ENCODE data around the gene GAGE13.
"Not testable (repeated sequence)": the region's sequence is repeated elsewhere in the genome, so short reads cannot be mapped to it uniquely, and the experiment has no call there.

The GAGE13 gene, protein sequence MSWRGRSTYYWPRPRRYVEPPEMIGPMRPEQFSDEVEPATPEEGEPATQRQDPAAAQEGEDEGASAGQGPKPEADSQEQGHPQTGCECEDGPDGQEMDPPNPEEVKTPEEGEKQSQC

DNA sequence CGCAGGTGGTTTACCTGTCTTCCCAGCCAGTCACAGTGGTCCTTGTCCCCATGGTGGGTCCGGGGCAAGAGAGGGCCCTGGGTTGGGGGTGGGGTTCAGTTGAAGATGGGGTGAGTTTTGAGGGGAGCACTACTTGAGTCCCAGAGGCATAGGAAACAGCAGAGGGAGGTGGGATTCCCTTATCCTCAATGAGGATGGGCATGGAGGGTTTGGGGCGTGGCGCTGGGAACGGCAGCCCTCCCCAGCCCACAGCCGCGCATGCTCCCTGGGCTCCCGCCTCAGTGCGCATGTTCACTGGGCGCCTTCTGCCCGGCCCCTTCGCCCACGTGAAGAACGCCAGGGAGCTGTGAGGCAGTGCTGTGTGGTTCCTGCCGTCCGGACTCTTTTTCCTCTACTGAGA, at the start of gene GAGE13:
TSS of gene GAGE13 (plus strand) at position 301 of the 400 bp plus-strand sequence. CDS start 1,156 bp downstream, outside the sequence.
- DNase-seq (ENCODE audit: low read depth); H3K4me3 ChIP-seq (ENCODE audit: low read depth, low read length); in situ Hi-C loops (cut with HindIII; ENCODE audit: low sequenced_read_pairs): not testable (repeated sequence)

DNA sequence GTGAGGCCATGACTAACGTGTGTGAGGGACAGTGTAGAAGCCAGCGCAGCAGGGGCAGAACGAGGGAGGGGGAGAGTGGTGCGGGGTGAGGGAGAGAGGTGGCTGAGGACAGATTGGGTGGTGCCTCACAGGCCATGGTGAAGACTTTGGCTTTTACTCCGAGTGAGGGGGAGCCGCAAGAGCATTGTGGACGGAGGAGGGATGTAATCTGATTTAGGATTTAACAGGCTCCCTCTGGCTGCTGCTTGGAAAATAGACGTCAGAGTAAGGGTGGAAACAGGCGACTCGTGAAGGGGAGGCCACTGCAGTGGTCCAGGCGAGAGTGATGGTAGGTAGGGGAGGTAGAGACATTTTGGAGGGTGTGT, 48.8 kb upstream of the GAGE13 start:
- TF ChIP-seq, protein P1, sequence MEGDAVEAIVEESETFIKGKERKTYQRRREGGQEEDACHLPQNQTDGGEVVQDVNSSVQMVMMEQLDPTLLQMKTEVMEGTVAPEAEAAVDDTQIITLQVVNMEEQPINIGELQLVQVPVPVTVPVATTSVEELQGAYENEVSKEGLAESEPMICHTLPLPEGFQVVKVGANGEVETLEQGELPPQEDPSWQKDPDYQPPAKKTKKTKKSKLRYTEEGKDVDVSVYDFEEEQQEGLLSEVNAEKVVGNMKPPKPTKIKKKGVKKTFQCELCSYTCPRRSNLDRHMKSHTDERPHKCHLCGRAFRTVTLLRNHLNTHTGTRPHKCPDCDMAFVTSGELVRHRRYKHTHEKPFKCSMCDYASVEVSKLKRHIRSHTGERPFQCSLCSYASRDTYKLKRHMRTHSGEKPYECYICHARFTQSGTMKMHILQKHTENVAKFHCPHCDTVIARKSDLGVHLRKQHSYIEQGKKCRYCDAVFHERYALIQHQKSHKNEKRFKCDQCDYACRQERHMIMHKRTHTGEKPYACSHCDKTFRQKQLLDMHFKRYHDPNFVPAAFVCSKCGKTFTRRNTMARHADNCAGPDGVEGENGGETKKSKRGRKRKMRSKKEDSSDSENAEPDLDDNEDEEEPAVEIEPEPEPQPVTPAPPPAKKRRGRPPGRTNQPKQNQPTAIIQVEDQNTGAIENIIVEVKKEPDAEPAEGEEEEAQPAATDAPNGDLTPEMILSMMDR (IDR thresholded peaks at IDR 0.05; ENCODE audit: low read depth, low read length, missing control alignments) = peak; percentile 34
- DNase-seq (ENCODE audit: low read depth) = no peak
- in situ Hi-C loops (cut with HindIII; ENCODE audit: low sequenced_read_pairs) = no loop called here
- no peak overlapping the region for H3K4me3 ChIP-seq (ENCODE audit: low read depth, low read length)

DNA sequence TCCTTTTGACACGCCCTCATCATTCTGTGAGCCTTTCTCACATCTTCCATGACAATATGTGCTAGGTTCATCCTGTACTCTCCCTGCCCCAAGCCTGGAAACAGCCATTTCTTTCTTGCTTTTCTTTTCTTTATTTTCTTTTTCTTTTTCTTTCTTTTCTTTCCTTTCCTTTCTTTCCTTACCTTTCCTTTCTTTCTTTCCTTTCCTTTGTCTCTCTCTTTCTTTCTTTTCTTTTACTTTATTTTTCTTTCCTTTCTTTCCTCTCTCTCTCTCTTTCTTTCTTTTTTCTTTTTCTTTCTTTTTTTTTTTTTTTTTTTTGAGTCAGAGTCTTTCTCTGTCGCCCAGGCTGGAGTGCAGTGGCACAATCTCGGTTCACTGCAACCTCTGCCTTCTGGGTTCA, 47.2 kb upstream of the GAGE13 start:
- in situ Hi-C loops (cut with HindIII; ENCODE audit: low sequenced_read_pairs) = no loop called here
- TF ChIP-seq, protein P1 (IDR thresholded peaks at IDR 0.05; ENCODE audit: low read depth, low read length, missing control alignments) = no peak
- no peak overlapping the region for H3K4me3 ChIP-seq (ENCODE audit: low read depth, low read length)
- DNase-seq (ENCODE audit: low read depth) = no peak

DNA sequence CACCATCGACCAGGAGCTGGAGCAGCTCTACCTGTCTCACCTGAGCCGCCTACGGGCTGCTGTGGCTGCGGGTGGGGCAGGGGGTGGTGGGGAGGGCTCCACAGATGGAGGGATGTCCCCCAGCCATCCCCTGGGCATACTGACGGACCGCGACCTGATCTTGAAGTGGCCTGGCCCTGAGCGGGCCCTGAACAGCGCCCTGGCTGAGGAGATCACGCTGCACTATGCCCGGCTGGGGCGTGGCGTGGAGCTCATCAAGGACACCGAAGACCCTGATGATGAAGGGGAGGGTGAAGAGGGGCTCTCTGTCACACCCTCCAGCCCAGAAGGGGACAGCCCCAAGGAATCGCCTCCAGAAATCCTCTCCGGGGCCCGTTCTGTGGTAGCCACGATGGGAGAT, 45.2 kb upstream of the GAGE13 start:
- in situ Hi-C loops (cut with HindIII; ENCODE audit: low sequenced_read_pairs) = no loop called here
- TF ChIP-seq, protein P1 (IDR thresholded peaks at IDR 0.05; ENCODE audit: low read depth, low read length, missing control alignments) = no peak

DNA sequence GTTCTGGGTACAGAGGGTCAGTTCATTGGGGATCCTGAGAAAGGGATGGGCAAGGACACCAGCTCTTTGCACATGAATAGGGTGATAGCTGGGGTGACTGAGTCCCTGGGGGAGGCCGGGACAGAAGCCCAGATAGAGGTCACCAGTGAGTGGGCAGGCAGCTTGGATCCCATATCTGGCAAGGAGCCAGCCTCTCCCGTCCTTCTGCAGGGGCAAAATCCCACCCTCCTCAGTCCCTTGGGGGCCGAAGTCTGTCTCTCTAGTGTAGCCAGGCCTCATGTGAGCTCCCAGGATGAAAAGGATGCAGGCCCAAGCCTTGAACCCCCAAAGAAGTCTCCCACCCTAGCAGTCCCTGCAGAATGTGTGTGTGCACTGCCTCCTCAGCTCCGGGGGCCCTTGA, 44.8 kb upstream of the GAGE13 start:
- in situ Hi-C loops (cut with HindIII; ENCODE audit: low sequenced_read_pairs) = no loop called here
- no peak overlapping the region for H3K4me3 ChIP-seq (ENCODE audit: low read depth, low read length)
- no peak for DNase-seq (ENCODE audit: low read depth)
- TF ChIP-seq, protein P1 (IDR thresholded peaks at IDR 0.05; ENCODE audit: low read depth, low read length, missing control alignments) = no peak

More for the DNA sequence above, 45.2 kb upstream of the GAGE13 start:
- H3K4me3 ChIP-seq (ENCODE audit: low read depth, low read length) = no peak overlapping the region
- no peak for DNase-seq (ENCODE audit: low read depth)

DNA sequence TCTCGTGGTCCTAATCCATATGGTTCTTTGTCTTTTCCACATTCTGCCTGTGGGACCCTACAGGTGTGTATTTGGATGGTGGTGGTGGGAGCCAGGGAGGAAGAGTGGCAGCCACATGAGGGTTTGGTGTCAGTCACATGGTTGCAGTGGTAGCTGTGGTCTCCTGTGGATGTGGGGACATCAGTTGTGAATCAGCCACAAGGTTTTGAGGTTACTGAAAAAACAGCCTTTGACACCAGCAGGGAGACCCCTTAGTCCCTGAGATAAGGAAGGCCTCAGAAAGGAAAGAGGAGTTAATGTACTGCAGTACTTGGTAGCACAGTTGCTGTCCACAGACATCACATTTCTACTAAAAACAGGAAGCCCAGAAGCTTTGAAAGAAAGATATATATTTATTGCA, 43.7 kb upstream of the GAGE13 start:
- TF ChIP-seq, protein P1 (IDR thresholded peaks at IDR 0.05; ENCODE audit: low read depth, low read length, missing control alignments) = no peak
- H3K4me3 ChIP-seq (ENCODE audit: low read depth, low read length) = no peak overlapping the region
- DNase-seq (ENCODE audit: low read depth) = no peak
- in situ Hi-C loops (cut with HindIII; ENCODE audit: low sequenced_read_pairs) = no loop called here

DNA sequence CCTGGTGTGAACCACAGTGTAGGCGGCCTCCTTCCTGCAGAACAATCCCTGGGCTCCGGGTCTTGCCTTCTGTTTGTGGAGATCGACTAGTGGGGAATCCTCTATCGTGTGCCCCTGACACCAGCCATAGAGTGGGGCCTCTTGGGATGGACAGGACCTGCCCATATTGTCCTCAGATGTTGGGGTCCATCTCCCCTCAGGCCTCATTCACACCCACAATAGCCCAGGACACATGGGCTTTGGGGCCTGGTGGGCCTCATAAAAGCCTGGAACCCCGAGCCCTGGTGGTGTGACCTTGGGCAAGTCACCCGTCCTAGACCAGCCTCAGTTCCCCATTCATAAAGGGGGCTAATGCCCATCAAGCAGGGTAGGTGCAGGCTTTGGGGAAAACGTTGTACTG, 41.2 kb upstream of the GAGE13 start:
- in situ Hi-C loops (cut with HindIII; ENCODE audit: low sequenced_read_pairs) = no loop called here
- TF ChIP-seq, protein P1 (IDR thresholded peaks at IDR 0.05; ENCODE audit: low read depth, low read length, missing control alignments) = no peak
- DNase-seq (ENCODE audit: low read depth) = no peak
- no peak overlapping the region for H3K4me3 ChIP-seq (ENCODE audit: low read depth, low read length)

Data from astrocyte of the cerebellum (primary cell).